Kidney (tissue), 14 donors: Measurements from ENCODE around the gene COL28A1. TPM values are rescaled to one million over a fixed set of nuclear protein-coding genes. Genes with fewer than 3 reads are reported as not detected.

Experiments
- DNase-seq, 5 donors: peaks; one replicate each; pipeline ENCODE4 v3.0.0-alpha.2; 2013 to 2020
- FAIRE-seq: peaks from 2 replicates; lab custom pipeline; 2012; peaks lifted over from hg19 to GRCh38; lab: Jason Lieb, UNC
- H3K27ac ChIP-seq, 2 donors: one replicate each; pipeline ENCODE4 v1.7.0; 2013; ENCODE audit warnings: low read depth in 2 of 2, low read length in 2 of 2, inconsistent platforms in 1 of 2
- H3K27me3 ChIP-seq: one replicate; pipeline ENCODE4 v1.7.1; 2013; ENCODE audit warnings: low read length, inconsistent platforms; ENCODE audit not compliant: control insufficient read depth, insufficient read depth
- H3K36me3 ChIP-seq, 3 donors: one replicate each; pipeline versions ENCODE4 v1.7.0 to v1.7.1; 2013; ENCODE audit warnings: low read length in 3 of 3, control low read depth in 1 of 3, inconsistent platforms in 1 of 3; ENCODE audit not compliant: insufficient read depth in 3 of 3, control insufficient read depth in 2 of 3
- H3K4me1 ChIP-seq, 3 donors: one replicate each; pipeline versions ENCODE4 v1.7.0 to v1.7.1; 2013; ENCODE audit warnings: low read length in 3 of 3, inconsistent platforms in 1 of 3, low read depth in 1 of 3; ENCODE audit not compliant: control insufficient read depth in 2 of 3, insufficient read depth in 2 of 3
- H3K4me3 ChIP-seq, 3 donors: one replicate each; pipeline versions ENCODE4 v1.7.0 to v1.8.1; 2013; ENCODE audit warnings: low read length in 3 of 3, control low read depth in 1 of 3, inconsistent platforms in 1 of 3
- H3K9ac ChIP-seq, 3 donors: one replicate each; pipeline versions ENCODE4 v1.7.0 to v1.7.1; 2013; ENCODE audit warnings: low read length in 3 of 3, control low read depth in 1 of 3, inconsistent platforms in 1 of 3
- H3K9me3 ChIP-seq, 3 donors: one replicate each; pipeline versions ENCODE4 v1.7.0 to v1.7.1; 2013; ENCODE audit warnings: low read length in 3 of 3, control low read depth in 1 of 3, inconsistent platforms in 1 of 3; ENCODE audit not compliant: control insufficient read depth in 2 of 3, insufficient read depth in 1 of 3
- intact Hi-C: fragments of 100-400 bp; cut with DNase I; formaldehyde crosslinking; loops from one replicate; pipeline ENCODE4 v1.11.1; 2022
- polyA plus RNA-seq: library from polyadenylated mRNA; stranded (reverse); fragments of 350-450 nt; fragmentation: Illumina TruSeq; extraction: RNeasy Lipid Tissue Mini Kit (QIAGEN cat#74804); gene quantifications from one replicate; pipeline ENCODE4 v1.2.3, GENCODE V29; 2014; ENCODE audit warnings: low read depth, low replicate concordance; ENCODE audit not compliant: insufficient read depth
- total RNA-seq: library from RNA; stranded (reverse); fragmentation: NEBNext Ultra II Directional; extraction: Animal tissue kit (Norgen Biotek cat#: 25700); gene quantifications from one replicate; pipeline ENCODE4 v1.2.1, GENCODE V29; 2021
- TF ChIP-seq, protein P1 (sequence below): IDR thresholded peaks from 3 replicates; pipeline ENCODE4 v1.5.1; 2012; ENCODE audit warnings: mild to moderate bottlenecking, moderate library complexity, borderline replicate concordance; ENCODE audit not compliant: insufficient read depth; ENCODE audit errors: extremely low read depth
- donor health status: control.
- donor health status: control.
- donor health status: control.
- donor health status: control.
- donor health status: control.
- donor health status: DM: yes; HTN: yes; CAD: no.
- donor health status: Normal renal cell carcinoma (clear cell type).

The COL28A1 gene
- total and polyA plus RNA-seq, 2 donors from 2014 or later: 2.7 to 5.8 TPM

DNA sequence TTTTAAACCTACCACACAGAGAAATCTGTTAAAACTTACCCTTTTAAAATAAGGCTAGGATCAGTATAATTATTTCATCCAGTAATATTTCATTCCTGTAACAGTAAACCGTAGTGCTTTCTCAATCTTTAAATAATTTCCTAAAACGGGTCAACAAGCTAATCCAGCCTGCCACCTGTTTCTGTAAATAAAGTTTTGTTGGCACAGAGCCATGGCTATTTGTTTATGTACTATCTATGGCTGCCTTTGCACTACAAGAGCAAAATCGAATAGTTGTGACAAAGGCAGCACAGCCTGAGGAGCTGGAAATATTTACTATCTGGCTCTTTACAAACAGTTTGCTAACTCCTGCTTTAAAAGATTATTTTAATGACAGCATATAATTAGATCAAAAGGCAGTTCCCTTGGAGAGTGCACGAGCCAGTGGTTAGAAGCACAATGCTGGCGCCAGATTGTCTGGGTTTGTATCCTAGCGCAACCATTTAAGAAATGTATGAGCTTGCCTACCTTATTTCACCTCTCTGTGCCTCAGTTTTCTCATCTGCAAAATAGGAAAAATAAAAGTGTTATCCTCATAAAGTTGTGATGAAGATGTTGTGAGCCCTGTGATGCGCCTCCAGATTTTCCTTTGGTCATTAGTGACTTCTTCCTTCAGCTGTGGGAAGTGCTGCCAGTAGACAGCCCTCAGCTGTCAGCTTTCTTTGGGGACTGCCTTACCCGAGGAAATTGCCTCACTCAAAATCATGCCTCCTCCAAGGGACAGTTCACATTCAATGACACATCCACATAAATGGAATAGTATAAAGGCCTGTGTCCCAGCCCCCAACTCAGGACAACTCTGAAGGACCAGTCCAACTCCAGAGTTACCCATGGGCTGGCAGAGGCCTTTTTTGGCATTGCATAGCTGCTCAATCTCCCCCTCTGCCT lies 19.2 kb upstream of the COL28A1 start:
- FAIRE-seq (no peak), DNase-seq (peak in 1 of 5 donors; percentile 26)
- Histone ChIP-seq H3K36me3 (no peaks in the 10 kb centered on the region), H3K27me3 (no peaks in the 10 kb centered on the region), H3K9ac (no peak overlapping the region), H3K9me3 (no peaks in the 10 kb centered on the region), H3K27ac (no peak overlapping the region), H3K4me3 (no peak overlapping the region), H3K4me1 (peaks cover 0 to 13% (median 0%) of the 10 kb centered on the region in 3 donors)
- intact Hi-C loops: no loop called here
- TF ChIP-seq, protein P1, sequence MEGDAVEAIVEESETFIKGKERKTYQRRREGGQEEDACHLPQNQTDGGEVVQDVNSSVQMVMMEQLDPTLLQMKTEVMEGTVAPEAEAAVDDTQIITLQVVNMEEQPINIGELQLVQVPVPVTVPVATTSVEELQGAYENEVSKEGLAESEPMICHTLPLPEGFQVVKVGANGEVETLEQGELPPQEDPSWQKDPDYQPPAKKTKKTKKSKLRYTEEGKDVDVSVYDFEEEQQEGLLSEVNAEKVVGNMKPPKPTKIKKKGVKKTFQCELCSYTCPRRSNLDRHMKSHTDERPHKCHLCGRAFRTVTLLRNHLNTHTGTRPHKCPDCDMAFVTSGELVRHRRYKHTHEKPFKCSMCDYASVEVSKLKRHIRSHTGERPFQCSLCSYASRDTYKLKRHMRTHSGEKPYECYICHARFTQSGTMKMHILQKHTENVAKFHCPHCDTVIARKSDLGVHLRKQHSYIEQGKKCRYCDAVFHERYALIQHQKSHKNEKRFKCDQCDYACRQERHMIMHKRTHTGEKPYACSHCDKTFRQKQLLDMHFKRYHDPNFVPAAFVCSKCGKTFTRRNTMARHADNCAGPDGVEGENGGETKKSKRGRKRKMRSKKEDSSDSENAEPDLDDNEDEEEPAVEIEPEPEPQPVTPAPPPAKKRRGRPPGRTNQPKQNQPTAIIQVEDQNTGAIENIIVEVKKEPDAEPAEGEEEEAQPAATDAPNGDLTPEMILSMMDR: no peak

- TF ChIP-seq, protein P1: no peak
- H3K9ac ChIP-seq: no peak overlapping the region
- no peaks in the 10 kb centered on the region for H3K9me3 ChIP-seq
- DNase-seq (no peak), FAIRE-seq (no peak)
- no peaks in the 10 kb centered on the region for H3K27me3 ChIP-seq
- H3K27ac ChIP-seq: no peak overlapping the region
- H3K36me3 ChIP-seq: no peaks in the 10 kb centered on the region
- no peak overlapping the region for H3K4me3 ChIP-seq
- intact Hi-C loops: no loop called here
- H3K4me1 ChIP-seq: peaks cover 0 to 13% (median 0%) of the 10 kb centered on the region in 3 donors
These were observed 18.4 kb upstream of the COL28A1 start for GRCh38 chr7:7554021-7554432.

GRCh38 chr7:7553386-7553785 lies 17.7 kb upstream of the COL28A1 start:
- H3K27ac ChIP-seq: peak overlapping the region in 1 of 2 donors; percentile 10
- no peak for DNase-seq
- intact Hi-C loops: no loop called here

More at GRCh38 chr7:7553386-7553785, 17.7 kb upstream of the COL28A1 start:
- Histone ChIP-seq H3K9me3 (no peaks in the 10 kb centered on the region), H3K9ac (no peak overlapping the region), H3K36me3 (no peaks in the 10 kb centered on the region), H3K4me1 (peaks cover 0 to 13% (median 0%) of the 10 kb centered on the region in 3 donors), H3K4me3 (no peak overlapping the region), H3K27me3 (no peaks in the 10 kb centered on the region)
- TF ChIP-seq, protein P1: no peak
- no peak for FAIRE-seq
